GM12801 (cell line): ENCODE measurements around the gene ABLIM1.

Experiments used
- CTCF ChIP-seq: IDR thresholded peaks from one replicate; pipeline ENCODE4 v1.5.1; 2011; ENCODE audit warnings: control low read depth; ENCODE audit not compliant: insufficient read length; ENCODE audit errors: extremely low read depth

The ABLIM1 gene

GRCh38 chr10:114559636-114560035, 98.4 kb downstream of the ABLIM1 start:
- TF ChIP-seq CTCF, result no peak

- no peak for TF ChIP-seq CTCF
These were observed 100.2 kb downstream of the ABLIM1 start for GRCh38 chr10:114557854-114558253.

- no peak for TF ChIP-seq CTCF
These were observed 101.6 kb downstream of the ABLIM1 start for GRCh38 chr10:114556236-114557122.

GRCh38 chr10:114553436-114553835, 104.6 kb downstream of the ABLIM1 start:
- TF ChIP-seq CTCF, result no peak

GRCh38 chr10:114552050-114552449, 106.0 kb downstream of the ABLIM1 start:
- TF ChIP-seq CTCF, result no peak

GRCh38 chr10:114551636-114551972, 106.5 kb downstream of the ABLIM1 start:
- TF ChIP-seq CTCF, result no peak

GRCh38 chr10:114550756-114551635, 107.1 kb downstream of the ABLIM1 start:
- TF ChIP-seq CTCF, result no peak
